RWPE2 (cell line): ENCODE results near the gene ZCCHC2.

ENCODE experiments used
- ATAC-seq: fragments of 200-7000 bp; cut with Tn5 transposase; 3 replicates; pipeline ENCODE4 v1.9.1; 2021; ENCODE audit warnings: low read depth
- DNase-seq: peaks from one replicate; pipeline ENCODE4 v3.0.0-alpha.2; 2020; ENCODE audit warnings: low spot score
- H3K27ac ChIP-seq: fragments of 450-650 bp; 2 replicates; pipeline ENCODE4 v1.5.1; 2017; ENCODE audit warnings: mild to moderate bottlenecking; ENCODE audit not compliant: poor library complexity, severe bottlenecking
- H3K27me3 ChIP-seq: fragments of 250-450 bp; sonication (Bioruptor Pico); 2 replicates; pipeline ENCODE4 v1.5.1; 2021; ENCODE audit warnings: mild to moderate bottlenecking, moderate library complexity; ENCODE audit not compliant: insufficient read depth, poor library complexity, severe bottlenecking
- H3K36me3 ChIP-seq: fragments of 250-450 bp; sonication (Bioruptor Pico); 2 replicates; pipeline ENCODE4 v1.5.1; 2020; ENCODE audit warnings: low read depth, mild to moderate bottlenecking, moderate library complexity
- H3K4me1 ChIP-seq: fragments of 250-450 bp; sonication (Bioruptor Pico); 2 replicates; pipeline ENCODE4 v1.5.1; 2021; ENCODE audit warnings: mild to moderate bottlenecking, moderate library complexity; ENCODE audit not compliant: insufficient read depth, poor library complexity, severe bottlenecking
- H3K4me3 ChIP-seq: fragments of 250-450 bp; sonication (Bioruptor Pico); 2 replicates; pipeline ENCODE4 v1.5.1; 2021; ENCODE audit warnings: mild to moderate bottlenecking, moderate library complexity; ENCODE audit not compliant: severe bottlenecking
- H3K9me3 ChIP-seq: fragments of 250-450 bp; sonication (Bioruptor Pico); 2 replicates; pipeline ENCODE4 v1.5.1; 2021; ENCODE audit warnings: mild to moderate bottlenecking, moderate library complexity; ENCODE audit not compliant: severe bottlenecking
- TF ChIP-seq, protein P1 (sequence below): fragments of 450-650 bp; IDR thresholded peaks from one replicate; pipeline ENCODE4 v1.5.1; 2017; ENCODE audit warnings: mild to moderate bottlenecking, moderate library complexity; ENCODE audit not compliant: poor library complexity, severe bottlenecking

The ZCCHC2 gene

DNA sequence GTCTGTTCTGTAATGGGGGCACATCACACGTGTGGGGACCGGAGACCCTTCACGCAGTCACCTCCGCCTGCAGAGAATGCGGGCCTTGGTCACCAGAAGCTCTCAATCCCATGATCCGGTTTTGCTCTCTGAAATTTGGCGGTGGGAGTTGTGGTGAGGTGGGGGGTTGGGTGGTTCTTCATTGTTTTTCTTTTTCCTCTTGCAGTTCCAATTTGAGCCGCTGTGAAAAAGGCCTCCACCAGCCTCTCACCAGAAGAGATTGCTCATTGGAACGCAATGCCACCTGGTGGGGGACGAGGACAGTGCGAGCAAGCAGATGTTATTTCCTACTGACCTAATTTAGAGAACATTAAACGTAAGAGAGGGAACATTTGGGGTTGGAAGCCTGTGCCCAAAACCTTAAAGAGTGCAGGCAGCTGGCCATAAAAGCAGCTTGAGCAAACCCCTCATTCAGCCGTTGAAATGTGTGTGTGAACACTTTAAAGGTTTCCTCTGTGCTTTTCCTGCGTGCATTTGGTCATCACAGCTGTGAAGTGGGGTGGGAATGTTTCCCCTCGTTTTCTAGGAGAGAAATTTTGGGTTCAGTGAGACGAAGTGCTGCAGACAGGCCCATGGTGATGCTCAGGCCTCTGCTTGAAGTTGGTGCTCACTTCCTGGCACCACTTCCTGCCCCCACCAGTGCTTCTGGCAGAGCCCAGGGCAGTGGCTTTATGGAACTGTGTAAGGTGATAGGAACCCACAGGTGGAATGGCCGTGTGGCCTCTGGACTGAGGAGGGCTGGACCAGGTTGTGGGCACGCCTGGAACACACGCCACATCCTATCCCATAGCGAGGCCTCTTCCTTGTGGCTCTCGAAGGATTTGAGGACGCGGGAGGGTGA lies 61.7 kb downstream of the ZCCHC2 start:
- Histone ChIP-seq H3K9me3 (no peaks in the 10 kb centered on the region), H3K4me3 (no peak overlapping the region), H3K27ac (no peak overlapping the region), H3K36me3 (no peaks in the 10 kb centered on the region), H3K27me3 (no peaks in the 10 kb centered on the region), H3K4me1 (no peaks in the 10 kb centered on the region)
- DNase-seq (no peak), ATAC-seq (peak; percentile 87)
- TF ChIP-seq, protein P1, sequence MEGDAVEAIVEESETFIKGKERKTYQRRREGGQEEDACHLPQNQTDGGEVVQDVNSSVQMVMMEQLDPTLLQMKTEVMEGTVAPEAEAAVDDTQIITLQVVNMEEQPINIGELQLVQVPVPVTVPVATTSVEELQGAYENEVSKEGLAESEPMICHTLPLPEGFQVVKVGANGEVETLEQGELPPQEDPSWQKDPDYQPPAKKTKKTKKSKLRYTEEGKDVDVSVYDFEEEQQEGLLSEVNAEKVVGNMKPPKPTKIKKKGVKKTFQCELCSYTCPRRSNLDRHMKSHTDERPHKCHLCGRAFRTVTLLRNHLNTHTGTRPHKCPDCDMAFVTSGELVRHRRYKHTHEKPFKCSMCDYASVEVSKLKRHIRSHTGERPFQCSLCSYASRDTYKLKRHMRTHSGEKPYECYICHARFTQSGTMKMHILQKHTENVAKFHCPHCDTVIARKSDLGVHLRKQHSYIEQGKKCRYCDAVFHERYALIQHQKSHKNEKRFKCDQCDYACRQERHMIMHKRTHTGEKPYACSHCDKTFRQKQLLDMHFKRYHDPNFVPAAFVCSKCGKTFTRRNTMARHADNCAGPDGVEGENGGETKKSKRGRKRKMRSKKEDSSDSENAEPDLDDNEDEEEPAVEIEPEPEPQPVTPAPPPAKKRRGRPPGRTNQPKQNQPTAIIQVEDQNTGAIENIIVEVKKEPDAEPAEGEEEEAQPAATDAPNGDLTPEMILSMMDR: peak; percentile 92

DNA sequence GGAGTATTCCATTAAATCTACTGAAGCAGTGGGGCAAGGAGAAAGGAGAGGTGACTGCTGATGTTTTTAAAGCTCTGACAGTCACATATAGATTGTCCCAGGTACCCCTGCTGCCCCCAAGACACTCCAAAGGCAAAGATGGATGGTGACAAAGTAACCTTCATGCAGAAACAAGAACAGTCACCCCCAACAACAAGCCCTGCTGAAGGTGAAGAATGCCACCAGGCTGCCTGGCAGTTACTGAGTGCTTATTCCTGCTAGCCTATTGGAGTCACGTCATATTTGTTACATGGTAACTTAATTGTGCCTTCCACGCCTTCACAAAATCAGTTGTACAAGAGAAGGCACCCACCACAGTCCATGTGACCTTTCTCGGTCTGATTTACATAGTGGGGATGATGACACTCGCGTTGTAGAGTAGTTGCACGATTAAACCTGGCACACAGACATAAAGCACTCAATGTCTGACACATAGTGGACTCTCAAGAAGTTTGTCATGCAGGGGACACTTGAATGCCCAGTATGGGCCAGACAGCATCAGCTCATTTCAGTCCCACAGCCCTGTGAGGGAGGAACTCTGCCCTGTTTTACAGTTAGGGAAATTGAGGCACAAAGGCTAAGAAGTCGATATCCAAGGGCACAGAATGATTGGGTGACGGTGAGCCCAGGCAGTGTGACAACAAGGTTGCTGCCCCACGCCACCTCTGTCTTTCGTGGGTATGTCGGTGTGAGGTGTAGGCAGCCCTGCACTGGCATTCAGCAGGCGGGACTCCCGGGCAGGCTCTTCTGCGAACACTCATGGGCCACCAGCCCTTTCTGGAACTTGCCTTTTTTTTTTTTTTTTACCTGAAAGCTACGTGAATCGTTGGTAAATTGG lies 62.7 kb downstream of the ZCCHC2 start:
- H3K36me3 ChIP-seq: no peaks in the 10 kb centered on the region
- TF ChIP-seq, protein P1: no peak
- no peaks in the 10 kb centered on the region for H3K9me3 ChIP-seq
- DNase-seq (no peak), ATAC-seq (no peak)
- no peaks in the 10 kb centered on the region for H3K4me1 ChIP-seq
- H3K4me3 ChIP-seq: no peak overlapping the region
- no peak overlapping the region for H3K27ac ChIP-seq
- no peaks in the 10 kb centered on the region for H3K27me3 ChIP-seq

DNA sequence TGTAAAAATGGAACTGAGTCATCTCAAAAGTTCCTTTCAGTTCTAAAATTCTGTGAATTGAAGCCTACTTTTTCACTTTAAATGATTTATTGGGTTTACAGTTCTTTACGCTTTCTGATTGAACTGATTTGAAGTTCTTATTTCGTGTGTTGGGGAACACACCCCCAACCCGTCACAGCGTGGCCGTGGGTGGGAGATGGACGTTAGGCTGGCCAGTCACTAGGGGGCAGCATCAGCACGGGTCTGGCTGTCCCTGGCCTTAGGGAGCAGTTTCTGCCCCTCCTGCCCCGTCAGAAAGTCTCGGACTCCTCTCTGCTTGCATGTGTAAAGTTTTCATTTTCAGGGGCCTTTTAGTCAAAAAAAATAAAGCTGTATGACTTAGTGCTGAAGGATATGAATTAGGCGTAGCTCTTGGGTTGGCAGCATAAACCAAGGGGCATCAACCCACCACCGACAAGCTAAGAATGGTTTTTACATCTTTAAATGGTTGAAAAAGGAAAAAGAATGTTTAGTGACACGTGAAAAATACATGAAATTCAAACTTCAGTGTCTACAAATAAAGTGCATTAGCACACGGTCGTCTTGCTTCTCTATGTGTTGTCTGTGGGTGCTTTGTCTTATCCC lies 63.4 kb downstream of the ZCCHC2 start:
- ATAC-seq (peak; percentile 71), DNase-seq (no peak)
- H3K36me3 ChIP-seq: no peaks in the 10 kb centered on the region
- TF ChIP-seq, protein P1: peak; percentile 92
- H3K4me1 ChIP-seq: no peaks in the 10 kb centered on the region
- H3K4me3 ChIP-seq: no peak overlapping the region
- no peaks in the 10 kb centered on the region for H3K27me3 ChIP-seq
- no peaks in the 10 kb centered on the region for H3K9me3 ChIP-seq
- H3K27ac ChIP-seq: no peak overlapping the region

DNA sequence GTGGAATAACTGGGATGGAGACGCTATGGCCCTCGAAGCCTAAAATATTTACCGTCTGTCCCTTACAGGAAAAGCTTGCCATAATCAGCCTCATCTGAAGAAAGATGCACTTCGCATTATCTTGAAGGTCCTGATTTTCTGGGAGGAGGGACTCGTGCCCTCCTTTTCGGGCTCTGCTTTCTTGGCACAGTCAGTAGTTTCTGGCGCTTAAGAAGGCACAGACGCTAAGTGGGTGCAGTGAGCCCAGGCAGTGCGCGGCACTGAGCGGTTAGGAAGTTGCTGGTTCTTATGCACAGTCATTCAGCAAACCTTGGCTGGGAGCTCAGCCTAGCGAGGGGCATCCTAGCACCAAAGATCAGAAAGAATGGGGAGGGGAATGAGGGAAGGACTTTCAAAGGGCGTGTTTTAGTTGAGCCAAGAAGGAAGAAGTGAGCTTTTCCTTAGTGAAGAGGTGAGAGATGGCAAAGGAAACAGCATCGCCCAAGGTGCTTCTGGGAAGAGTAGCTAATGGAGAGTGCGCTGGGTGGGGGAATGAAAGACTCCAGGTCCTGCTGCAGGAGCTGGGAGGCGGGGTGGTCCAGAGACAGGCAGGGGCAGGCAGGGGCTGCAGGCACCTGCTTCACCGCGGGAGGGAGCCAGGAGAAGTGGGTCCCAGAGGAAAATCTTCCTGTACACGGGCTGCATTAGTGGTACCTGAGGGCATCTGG lies 64.1 kb downstream of the ZCCHC2 start:
- Histone ChIP-seq H3K27me3 (no peaks in the 10 kb centered on the region), H3K4me1 (no peaks in the 10 kb centered on the region), H3K27ac (no peak overlapping the region), H3K36me3 (no peaks in the 10 kb centered on the region), H3K4me3 (no peak overlapping the region), H3K9me3 (no peaks in the 10 kb centered on the region)
- TF ChIP-seq, protein P1: no peak
- DNase-seq: no peak
- ATAC-seq: no peak
